Cardiac muscle cell (in vitro differentiated cells and primary cell): ENCODE results near the gene SLC9A3. TPM values are rescaled to one million over a fixed set of nuclear protein-coding genes. Genes with fewer than 3 reads are reported as not detected.

Experiments used
- DNase-seq, 2 donors: peaks; one replicate each; pipeline versions ENCODE4 v3.0.0 to v3.0.0-alpha.2; 2010 to 2017; ENCODE audit warnings: low read depth in 1 of 2, low spot score in 1 of 2
- H3K27ac ChIP-seq: fragments of 200-600 bp; sonication (generic); 2 replicates; pipeline ENCODE4 v1.5.1; 2016
- H3K27me3 ChIP-seq: fragments of 200-600 bp; sonication (generic); 2 replicates; pipeline ENCODE4 v1.6.0; 2016; ENCODE audit warnings: control low read depth
- H3K36me3 ChIP-seq: fragments of 200-600 bp; sonication (generic); 2 replicates; pipeline ENCODE4 v1.5.1; 2016; ENCODE audit warnings: control low read depth
- H3K4me1 ChIP-seq: fragments of 200-600 bp; sonication (generic); 2 replicates; pipeline ENCODE4 v1.8.1; 2017; ENCODE audit warnings: low read depth, mild to moderate bottlenecking, mixed run types
- H3K4me3 ChIP-seq: fragments of 200-600 bp; sonication (generic); 2 replicates; pipeline ENCODE4 v1.5.1; 2016; ENCODE audit warnings: mild to moderate bottlenecking
- H3K9me3 ChIP-seq: fragments of 200-600 bp; sonication (generic); 2 replicates; pipeline ENCODE4 v1.5.1; 2017; ENCODE audit warnings: low read depth, mild to moderate bottlenecking, control low read depth
- polyA plus RNA-seq: library from polyadenylated mRNA; unstranded; fragments of >200 nt; fragmentation: Nextera tagmentation; extraction: Ambion mirVana; gene quantifications from 2 replicates; pipeline ENCODE4 v1.2.1, GENCODE V29; 2016
- total RNA-seq: library from RNA; depleted of rRNA; stranded (reverse); fragments of >200 nt; gene quantifications from 2 replicates; pipeline ENCODE4 v1.2.3, GENCODE V29; 2016
- TF ChIP-seq, protein P1 (sequence below): IDR thresholded peaks from 2 replicates; pipeline ENCODE4 v1.5.1; 2012; ENCODE audit warnings: low read depth, mild to moderate bottlenecking, low read length

The SLC9A3 gene
- total and polyA plus RNA-seq, 2 experiments from 2014 or later = 4.8 to 15.3 TPM

- DNase-seq = no peak
- peaks cover 2% of the 10 kb centered on the region for H3K27me3 ChIP-seq
- TF ChIP-seq, protein P1, sequence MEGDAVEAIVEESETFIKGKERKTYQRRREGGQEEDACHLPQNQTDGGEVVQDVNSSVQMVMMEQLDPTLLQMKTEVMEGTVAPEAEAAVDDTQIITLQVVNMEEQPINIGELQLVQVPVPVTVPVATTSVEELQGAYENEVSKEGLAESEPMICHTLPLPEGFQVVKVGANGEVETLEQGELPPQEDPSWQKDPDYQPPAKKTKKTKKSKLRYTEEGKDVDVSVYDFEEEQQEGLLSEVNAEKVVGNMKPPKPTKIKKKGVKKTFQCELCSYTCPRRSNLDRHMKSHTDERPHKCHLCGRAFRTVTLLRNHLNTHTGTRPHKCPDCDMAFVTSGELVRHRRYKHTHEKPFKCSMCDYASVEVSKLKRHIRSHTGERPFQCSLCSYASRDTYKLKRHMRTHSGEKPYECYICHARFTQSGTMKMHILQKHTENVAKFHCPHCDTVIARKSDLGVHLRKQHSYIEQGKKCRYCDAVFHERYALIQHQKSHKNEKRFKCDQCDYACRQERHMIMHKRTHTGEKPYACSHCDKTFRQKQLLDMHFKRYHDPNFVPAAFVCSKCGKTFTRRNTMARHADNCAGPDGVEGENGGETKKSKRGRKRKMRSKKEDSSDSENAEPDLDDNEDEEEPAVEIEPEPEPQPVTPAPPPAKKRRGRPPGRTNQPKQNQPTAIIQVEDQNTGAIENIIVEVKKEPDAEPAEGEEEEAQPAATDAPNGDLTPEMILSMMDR = no peak
- no peaks in the 10 kb centered on the region for H3K9me3 ChIP-seq
- H3K36me3 ChIP-seq = no peaks in the 10 kb centered on the region
- H3K27ac ChIP-seq = no peak overlapping the region
- H3K4me1 ChIP-seq = no peaks in the 10 kb centered on the region
- H3K4me3 ChIP-seq = no peak overlapping the region
Observed at GRCh38 chr5:570886-571285, 46.6 kb upstream of the SLC9A3 start.

GRCh38 chr5:570446-570845 is 46.2 kb upstream of the SLC9A3 start:
- Histone ChIP-seq H3K36me3 (no peaks in the 10 kb centered on the region), H3K27ac (no peak overlapping the region), H3K9me3 (no peaks in the 10 kb centered on the region), H3K27me3 (peaks cover 6% of the 10 kb centered on the region), H3K4me3 (no peak overlapping the region), H3K4me1 (no peaks in the 10 kb centered on the region)
- DNase-seq = no peak
- TF ChIP-seq, protein P1 = no peak

DNA sequence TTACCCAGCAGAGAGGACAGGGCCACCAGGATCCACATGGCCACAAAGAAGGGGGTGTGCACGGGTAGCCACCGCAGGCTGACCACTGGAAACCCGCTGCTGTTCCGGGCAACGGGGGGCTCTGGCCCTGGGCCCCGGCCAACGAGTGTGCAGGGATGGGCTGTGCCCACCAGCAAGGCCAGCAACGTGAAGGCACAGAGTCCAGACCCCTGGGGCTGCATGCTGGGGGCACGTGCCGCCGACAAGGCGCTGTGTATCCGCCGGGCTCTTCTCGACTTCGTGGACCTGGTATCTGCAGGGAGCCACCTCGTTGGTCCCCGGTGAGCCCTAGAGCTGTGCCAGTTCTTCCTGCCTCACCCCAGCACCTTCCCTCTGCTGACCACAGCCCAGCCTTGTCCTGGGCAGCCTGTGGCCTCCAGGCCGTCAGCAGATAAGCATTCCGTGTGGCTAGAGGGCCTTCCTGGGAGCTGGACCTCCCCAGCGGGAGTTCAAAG is 45.7 kb upstream of the SLC9A3 start:
- Histone ChIP-seq H3K4me3 (no peak overlapping the region), H3K9me3 (no peaks in the 10 kb centered on the region), H3K27ac (no peak overlapping the region), H3K36me3 (no peaks in the 10 kb centered on the region), H3K4me1 (no peaks in the 10 kb centered on the region), H3K27me3 (peaks cover 6% of the 10 kb centered on the region)
- TF ChIP-seq, protein P1 = no peak
- no peak for DNase-seq

- Histone ChIP-seq H3K9me3 (no peaks in the 10 kb centered on the region), H3K36me3 (no peaks in the 10 kb centered on the region), H3K4me1 (no peaks in the 10 kb centered on the region), H3K4me3 (no peak overlapping the region), H3K27ac (no peak overlapping the region), H3K27me3 (peaks cover 6% of the 10 kb centered on the region)
- DNase-seq = no peak
- TF ChIP-seq, protein P1 = no peak
Observed at GRCh38 chr5:569358-569867, 45.2 kb upstream of the SLC9A3 start.

DNA sequence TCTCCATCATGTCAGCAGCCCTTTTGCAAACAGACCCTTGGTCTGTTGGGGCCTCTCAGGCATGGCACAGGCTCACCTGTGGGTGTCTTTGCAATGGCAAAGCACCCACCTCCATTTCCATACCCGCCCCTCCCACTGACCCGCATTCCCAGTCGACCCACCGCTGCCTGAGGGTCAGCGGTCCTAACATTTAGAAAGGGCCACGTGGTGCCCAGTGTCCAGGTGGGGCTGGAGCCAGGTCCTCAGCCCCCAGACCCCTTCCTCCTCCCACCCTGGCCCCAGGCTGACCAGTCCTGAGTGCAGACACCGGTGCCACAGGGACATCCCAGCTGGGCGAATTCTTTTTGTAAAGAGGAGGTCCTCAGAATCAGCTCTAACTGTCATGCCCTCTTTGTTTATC is 44.6 kb upstream of the SLC9A3 start:
- no peaks in the 10 kb centered on the region for H3K36me3 ChIP-seq
- no peaks in the 10 kb centered on the region for H3K9me3 ChIP-seq
- H3K27me3 ChIP-seq = peaks cover 6% of the 10 kb centered on the region
- no peaks in the 10 kb centered on the region for H3K4me1 ChIP-seq
- H3K4me3 ChIP-seq = no peak overlapping the region
- TF ChIP-seq, protein P1 = no peak
- H3K27ac ChIP-seq = no peak overlapping the region
- no peak for DNase-seq
